IMR-90 (cell line): ENCODE data around the gene CCDC150. TPM values are rescaled to one million over a fixed set of nuclear protein-coding genes. Genes with fewer than 3 reads are reported as not detected.

Experiments used
- ATAC-seq: fragments of 200-7000 bp; cut with Tn5 transposase; 2 replicates; pipeline ENCODE4 v1.9.1; 2020; ENCODE audit warnings: low read depth, mild to moderate bottlenecking, moderate library complexity
- BruUV-seq: library from RNA; stranded (reverse); fragments of 400-500 nt; replicated peaks from 2 replicates; lab custom pipeline; 2021; lab: Mats Ljungman, UMichigan
- CTCF ChIA-PET: fragments of 300-600 bp; formaldehyde crosslinking; extraction: SDS; loops from one replicate; lab custom pipeline; 2021; ENCODE audit warnings: antibody characterized with exemption; lab: Yijun Ruan, JAX
- POLR2A ChIA-PET: fragments of 300-600 bp; sonication (Branson Sonifier 250); formaldehyde crosslinking; loops from one replicate; lab custom pipeline; 2022; ENCODE audit warnings: antibody characterized with exemption; ENCODE audit not compliant: unreplicated experiment; lab: Charles Lee
- DNase-seq: peaks from one replicate; pipeline ENCODE4 v3.0.0; 2013
- H2AFZ ChIP-seq: replicated peaks from 2 replicates; pipeline ENCODE3; 2013; ENCODE audit warnings: low read length, mild to moderate bottlenecking; ENCODE audit not compliant: poor library complexity
- H2AK5ac ChIP-seq: 2 replicates; pipeline ENCODE4 v1.6.1; 2013; ENCODE audit warnings: low read depth, low read length, inconsistent platforms
- H2AK9ac ChIP-seq: replicated peaks from 2 replicates; pipeline ENCODE3; 2013; ENCODE audit warnings: mild to moderate bottlenecking, low read depth, low read length, moderate library complexity; ENCODE audit not compliant: poor library complexity
- H2BK120ac ChIP-seq: 2 replicates; pipeline ENCODE4 v1.6.1; 2013; ENCODE audit warnings: low read depth, low read length, inconsistent platforms
- H2BK15ac ChIP-seq: 3 replicates; pipeline ENCODE4 v1.6.1; 2013; ENCODE audit warnings: low read depth, low read length, inconsistent platforms
- H2BK20ac ChIP-seq: 2 replicates; pipeline ENCODE4 v1.6.1; 2013; ENCODE audit warnings: low read depth, mild to moderate bottlenecking, inconsistent platforms, low read length, moderate library complexity
- H2BK5ac ChIP-seq: 2 replicates; pipeline ENCODE4 v1.6.1; 2013; ENCODE audit warnings: mild to moderate bottlenecking, low read depth, low read length, inconsistent platforms; ENCODE audit not compliant: poor library complexity, severe bottlenecking
- H3K14ac ChIP-seq: replicated peaks from 2 replicates; pipeline ENCODE4 v1.6.1; 2013; ENCODE audit warnings: low read depth, low read length, inconsistent platforms
- H3K18ac ChIP-seq: 2 replicates; pipeline ENCODE4 v1.6.1; 2013; ENCODE audit warnings: low read depth, low read length, control low read depth
- H3K23ac ChIP-seq: 2 replicates; pipeline ENCODE4 v1.6.1; 2013; ENCODE audit warnings: low read depth, low read length, inconsistent platforms
- H3K27ac ChIP-seq: 2 replicates; pipeline ENCODE4 v1.5.1; 2013; ENCODE audit warnings: mild to moderate bottlenecking, control low read depth, low read length; ENCODE audit not compliant: insufficient read depth
- H3K27me3 ChIP-seq: 2 replicates; pipeline ENCODE4 v1.6.1; 2013; ENCODE audit warnings: low read length; ENCODE audit not compliant: control insufficient read depth, insufficient read depth
- H3K36me3 ChIP-seq: 2 replicates; pipeline ENCODE4 v1.6.1; 2013; ENCODE audit warnings: low read length, mixed read lengths; ENCODE audit not compliant: control insufficient read depth, insufficient read depth
- H3K4ac ChIP-seq: 2 replicates; pipeline ENCODE4 v1.6.1; 2013; ENCODE audit warnings: low read depth, low read length, inconsistent platforms
- H3K4me1 ChIP-seq: 2 replicates; pipeline ENCODE4 v1.6.1; 2013; ENCODE audit warnings: low read length, mixed read lengths; ENCODE audit not compliant: control insufficient read depth, insufficient read depth
- H3K4me2 ChIP-seq: 2 replicates; pipeline ENCODE4 v1.6.1; 2013; ENCODE audit warnings: low read depth, mild to moderate bottlenecking, control low read depth, low read length, moderate library complexity
- H3K4me3 ChIP-seq: 2 replicates; pipeline ENCODE4 v1.5.1; 2013; ENCODE audit warnings: low read depth, mild to moderate bottlenecking, control low read depth, low read length, moderate library complexity; ENCODE audit not compliant: insufficient read depth
- H3K56ac ChIP-seq: 2 replicates; pipeline ENCODE4 v1.6.1; 2013; ENCODE audit warnings: low read length, inconsistent platforms; ENCODE audit not compliant: insufficient read depth; ENCODE audit errors: extremely low read depth
- H3K79me1 ChIP-seq, 2 experiments: 2 replicates each; pipeline ENCODE4 v1.6.1; 2013; ENCODE audit warnings: low read length in 2 of 2, inconsistent platforms in 1 of 2, low read depth in 1 of 2
- H3K9ac ChIP-seq: 2 replicates; pipeline ENCODE4 v1.6.1; 2013; ENCODE audit warnings: low read depth, low read length, control low read depth
- H3K9me1 ChIP-seq: 2 replicates; pipeline ENCODE4 v1.6.1; 2013; ENCODE audit warnings: low read length, inconsistent platforms; ENCODE audit not compliant: insufficient read depth
- H3K9me3 ChIP-seq: 2 replicates; pipeline ENCODE4 v1.6.1; 2013; ENCODE audit warnings: low read length; ENCODE audit not compliant: control insufficient read depth, insufficient read depth
- H4K20me1 ChIP-seq: 2 replicates; pipeline ENCODE4 v1.6.1; 2013; ENCODE audit warnings: low read length, inconsistent platforms; ENCODE audit not compliant: insufficient read depth
- H4K5ac ChIP-seq: 2 replicates; pipeline ENCODE4 v1.6.1; 2013; ENCODE audit warnings: mild to moderate bottlenecking, low read depth, low read length, control low read depth
- H4K8ac ChIP-seq, 2 experiments: 2 replicates each; pipeline ENCODE4 v1.6.1; 2013; ENCODE audit warnings: low read depth in 2 of 2, low read length in 2 of 2, control low read depth in 1 of 2, inconsistent platforms in 1 of 2
- H4K91ac ChIP-seq: 2 replicates; pipeline ENCODE4 v1.6.1; 2013; ENCODE audit warnings: low read depth, low read length, inconsistent platforms; ENCODE audit not compliant: insufficient read depth
- BHLHE40 ChIP-seq: fragments of 150-350 bp; IDR thresholded peaks from 2 replicates; pipeline ENCODE4 v1.6.1; 2016; ENCODE audit warnings: mild to moderate bottlenecking, low read depth, low read length
- CEBPB ChIP-seq: IDR thresholded peaks from 2 replicates; pipeline ENCODE4 v1.6.1; 2012; ENCODE audit warnings: low read depth, low read length, improper control_type of control experiment
- CHD1 ChIP-seq: IDR thresholded peaks from 2 replicates; pipeline ENCODE4 v1.6.1; 2012; ENCODE audit warnings: low read depth, low read length, improper control_type of control experiment
- CTCF ChIP-seq: conservative IDR thresholded peaks from 2 replicates; pipeline ENCODE4 v1.5.1; 2012; ENCODE audit warnings: mild to moderate bottlenecking, low read depth, low read length, improper control_type of control experiment
- ELK1 ChIP-seq: fragments of 150-350 bp; IDR thresholded peaks from 2 replicates; pipeline ENCODE4 v1.6.1; 2016; ENCODE audit warnings: low read depth, mild to moderate bottlenecking, low read length, moderate library complexity, borderline replicate concordance
- FOS ChIP-seq: fragments of 150-350 bp; IDR thresholded peaks from 2 replicates; pipeline ENCODE4 v1.6.1; 2016; ENCODE audit warnings: low read depth, low read length
- MAFK ChIP-seq: IDR thresholded peaks from 2 replicates; pipeline ENCODE4 v1.6.1; 2012; ENCODE audit warnings: low read depth, low read length, improper control_type of control experiment
- MAZ ChIP-seq: IDR thresholded peaks from 2 replicates; pipeline ENCODE4 v1.6.1; 2012; ENCODE audit warnings: low read depth, mild to moderate bottlenecking, low read length, improper control_type of control experiment, moderate library complexity, borderline replicate concordance
- MXI1 ChIP-seq: IDR thresholded peaks from 2 replicates; pipeline ENCODE4 v1.6.1; 2012; ENCODE audit warnings: low read depth, mild to moderate bottlenecking, low read length, moderate library complexity, borderline replicate concordance
- NFE2L2 ChIP-seq: fragments of 150-350 bp; IDR thresholded peaks from 2 replicates; pipeline ENCODE4 v1.6.1; 2016; ENCODE audit warnings: low read depth, mild to moderate bottlenecking, low read length
- POLR2A ChIP-seq: IDR thresholded peaks from 2 replicates; pipeline ENCODE4 v1.6.1; 2012; ENCODE audit warnings: mild to moderate bottlenecking, low read depth, low read length
- RAD21 ChIP-seq: IDR thresholded peaks from 2 replicates; pipeline ENCODE4 v1.6.1; 2012; ENCODE audit warnings: low read length, improper control_type of control experiment
- RCOR1 ChIP-seq: IDR thresholded peaks from 2 replicates; pipeline ENCODE4 v1.6.1; 2012; ENCODE audit warnings: mild to moderate bottlenecking, low read length, improper control_type of control experiment; ENCODE audit not compliant: insufficient replicate concordance
- RFX5 ChIP-seq: IDR thresholded peaks from 2 replicates; pipeline ENCODE4 v1.8.0; 2012; ENCODE audit warnings: low read depth, mild to moderate bottlenecking, low read length, moderate library complexity
- SMC3 ChIP-seq: fragments of 150-350 bp; IDR thresholded peaks from 2 replicates; pipeline ENCODE4 v1.6.1; 2016; ENCODE audit warnings: low read depth, mild to moderate bottlenecking, antibody characterized with exemption, low read length, moderate library complexity
- USF2 ChIP-seq: fragments of 150-350 bp; IDR thresholded peaks from 2 replicates; pipeline ENCODE4 v1.6.1; 2017; ENCODE audit warnings: mild to moderate bottlenecking, antibody characterized with exemption, low read length, low read depth
- WGBS, 2 experiments: methylation state at CpG; one replicate each; pipeline versions ENCODE4 v1.1.5 to v1.1.7; 2013; ENCODE audit warnings: missing lambda C conversion rate in 2 of 2; ENCODE audit not compliant: insufficient read length in 1 of 2; ENCODE audit errors: extremely low coverage in 2 of 2; 5-methylcytosine and 5-hydroxymethylcytosine counted together
- dilution Hi-C: fragments of 300-500 bp; cut with HindIII; formaldehyde crosslinking; loops from one replicate; pipeline ENCODE4 v1.14.3; 2018; ENCODE audit warnings: low sequenced_read_pairs; ENCODE audit not compliant: unreplicated experiment
- in situ Hi-C: fragments of 300-500 bp; cut with MboI; formaldehyde crosslinking; loops from 3 replicates; pipeline ENCODE4 v1.14.3; 2019; ENCODE audit warnings: low sequenced_read_pairs, inconsistent platforms, mixed read lengths
- intact Hi-C: fragments of 100-400 bp; cut with micrococcal nuclease; formaldehyde crosslinking; loops from 2 replicates; pipeline ENCODE4 v1.10.0; 2022
- polyA plus RNA-seq, 3 experiments: library from polyadenylated mRNA; depleted of rRNA; stranded (reverse); fragments of >200 nt; gene quantifications; 2 replicates each; pipeline ENCODE4 v1.2.3, GENCODE V29; 2012; ENCODE audit warnings: low replicate concordance in 1 of 3
- total RNA-seq: library from RNA; depleted of rRNA; stranded (reverse); fragments of >200 nt; gene quantifications from 2 replicates; pipeline ENCODE4 v1.2.3, GENCODE V29; 2012

The CCDC150 gene
- total and polyA plus RNA-seq, 2 of the 4 experiments (the other 2 are of a cell fraction): 3.8 to 4.3 TPM

GRCh38 chr2:196742216-196742615, 102.7 kb downstream of the CCDC150 start:
- DNase-seq (no peak), ATAC-seq (no peak)
- no peak overlapping the region for H3K23ac ChIP-seq
- ChIA-PET CTCF (interaction anchor here (0.6 to 1.7 kb wide), 2 partner anchors 8 to 636 kb away, joined by 4 to 8 read pairs; no protein-coding TSS in a partner anchor), POLR2A (no interaction called here)
- H2BK5ac ChIP-seq: no peak overlapping the region
- H2BK120ac ChIP-seq: no peak overlapping the region
- no peak overlapping the region for H2AFZ ChIP-seq
- no peaks in the 10 kb centered on the region for H3K4me1 ChIP-seq
- H4K5ac ChIP-seq: no peak overlapping the region
- no peaks in the 10 kb centered on the region for H3K27me3 ChIP-seq
- H3K36me3 ChIP-seq: no peaks in the 10 kb centered on the region
- in situ Hi-C loops (no loop called here), dilution Hi-C loops (no loop called here), intact Hi-C loops (no loop called here)
- H3K18ac ChIP-seq: no peak overlapping the region
- no peak overlapping the region for H3K4me3 ChIP-seq
- no peak overlapping the region for H2BK20ac ChIP-seq
- H2AK9ac ChIP-seq: no peak overlapping the region
- no peaks in the 10 kb centered on the region for H3K9me1 ChIP-seq
- TF ChIP-seq FOS: no peak
- no peak for TF ChIP-seq SMC3
- no peak for TF ChIP-seq RFX5
- no peak for TF ChIP-seq NFE2L2
- no peak for TF ChIP-seq RCOR1
- TF ChIP-seq MXI1: no peak
- no peak for TF ChIP-seq MAZ
- no peak for TF ChIP-seq ELK1
- TF ChIP-seq CTCF: no peak
- no peak for TF ChIP-seq CHD1
- TF ChIP-seq POLR2A: no peak
- no peak for TF ChIP-seq CEBPB
- no peak for TF ChIP-seq BHLHE40
- TF ChIP-seq MAFK: no peak
- no peak for TF ChIP-seq USF2
- TF ChIP-seq RAD21: no peak
- H3K14ac ChIP-seq: no peak overlapping the region
- no peak overlapping the region for H3K56ac ChIP-seq
- H2AK5ac ChIP-seq: no peak overlapping the region
- H4K8ac ChIP-seq: no peak overlapping the region
- no peaks in the 10 kb centered on the region for H3K79me1 ChIP-seq
- no peaks in the 10 kb centered on the region for H4K20me1 ChIP-seq
- H3K9me3 ChIP-seq: no peaks in the 10 kb centered on the region
- WGBS, 2 experiments: no CpG with 5 or more reads among the region's 3 CpGs
- H3K27ac ChIP-seq: no peak overlapping the region
- BruUV-seq: no TSS peak
- no peak overlapping the region for H3K4ac ChIP-seq
- no peak overlapping the region for H4K91ac ChIP-seq
- no peak overlapping the region for H3K9ac ChIP-seq
- no peak overlapping the region for H3K4me2 ChIP-seq
- H2BK15ac ChIP-seq: no peak overlapping the region
